T-helper 22 cell (primary cell): Measurements from ENCODE around the gene RNF217.
"Not testable (repeated sequence)": the region's sequence is repeated elsewhere in the genome, so short reads cannot be mapped to it uniquely, and the experiment has no call there.

Experiments
- DNase-seq: peaks from one replicate; pipeline ENCODE4 v3.0.0-alpha.2; 2020; ENCODE audit warnings: low read depth

The RNF217 gene

DNA sequence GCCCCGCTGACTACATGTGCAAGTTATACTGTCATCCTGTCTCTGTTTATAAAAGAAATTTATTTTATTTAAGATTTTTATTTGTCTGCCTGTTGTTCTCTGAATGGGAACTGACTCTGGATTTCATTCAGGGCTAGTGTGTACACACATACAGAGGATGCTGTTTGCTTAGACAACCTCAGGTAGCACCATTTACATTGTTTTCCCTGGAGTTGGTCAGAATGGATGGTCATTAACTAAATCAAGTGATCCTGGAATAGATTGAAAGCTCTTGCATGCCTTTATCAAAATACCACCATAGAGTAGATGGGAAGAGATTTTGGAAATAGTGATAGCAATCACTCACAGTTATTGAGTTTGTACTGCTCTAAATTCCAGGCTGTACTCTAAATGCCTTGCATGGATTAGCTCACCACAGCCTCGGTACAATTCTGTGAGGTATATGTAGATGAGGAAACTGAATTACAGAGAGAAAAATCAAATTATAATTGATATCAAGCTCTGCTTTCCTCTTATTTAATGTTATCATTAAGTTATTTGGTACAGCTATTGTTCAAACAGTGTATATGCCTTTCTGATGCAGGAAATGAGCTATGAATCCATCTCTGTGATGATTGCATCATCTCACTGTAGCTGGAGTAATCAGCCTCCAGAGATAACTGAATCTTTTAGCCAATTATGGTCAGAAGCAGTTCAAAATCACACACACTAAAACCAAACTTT lies 51.9 kb downstream of the RNF217 start:
- DNase-seq, result no peak

DNA sequence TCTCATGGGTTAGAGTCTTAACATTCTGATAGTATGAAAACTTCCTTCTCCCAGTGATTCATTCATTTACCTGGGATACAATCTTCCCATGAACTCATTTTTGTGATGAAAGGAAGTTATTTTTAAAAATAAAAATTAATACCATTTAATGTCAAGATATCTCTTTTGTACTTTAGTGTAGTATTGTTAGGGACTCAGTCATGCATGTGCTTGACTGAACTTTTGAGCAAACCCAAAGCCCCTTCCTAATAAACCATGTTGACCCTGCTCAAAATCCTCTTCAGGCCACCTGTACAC lies 52.4 kb downstream of the RNF217 start:
- DNase-seq, result no peak

DNA sequence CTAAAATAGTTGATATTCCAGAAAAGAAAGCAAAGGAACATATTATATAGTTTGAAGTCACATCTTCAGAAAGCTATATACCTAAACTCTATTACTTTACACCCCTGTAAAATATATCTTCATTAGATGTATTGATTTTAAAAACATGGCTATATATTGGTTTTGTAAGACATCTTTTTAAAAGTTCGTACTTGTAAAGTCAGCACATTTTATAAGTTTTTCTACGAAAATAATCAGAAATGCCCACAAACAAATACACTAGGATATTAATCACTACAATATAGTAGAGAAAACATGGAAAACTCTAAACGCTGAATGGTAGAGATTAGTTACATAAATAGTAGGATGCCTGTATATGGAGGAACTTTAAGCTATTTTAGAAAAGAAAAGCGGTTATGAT lies 52.9 kb downstream of the RNF217 start:
- DNase-seq, result no peak

DNA sequence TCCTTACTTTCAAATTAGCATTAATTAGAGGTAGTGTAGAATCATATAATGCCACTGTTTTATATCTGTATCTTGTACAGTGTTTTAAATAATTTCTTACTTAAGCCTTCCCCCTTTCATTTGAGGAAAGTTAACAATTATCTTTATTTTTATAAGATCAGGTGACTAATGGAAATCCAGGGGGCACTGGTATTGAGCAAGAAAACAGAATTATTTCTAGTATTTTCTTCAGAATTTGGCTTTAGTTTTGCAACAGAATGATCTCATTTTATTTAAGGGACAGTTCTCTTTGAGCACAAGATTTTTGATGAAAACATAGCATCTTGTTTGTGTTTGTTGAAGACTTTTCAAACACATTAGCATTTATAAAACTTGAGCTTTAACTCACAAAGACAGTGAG lies 55.9 kb downstream of the RNF217 start:
- DNase-seq, result no peak

DNA sequence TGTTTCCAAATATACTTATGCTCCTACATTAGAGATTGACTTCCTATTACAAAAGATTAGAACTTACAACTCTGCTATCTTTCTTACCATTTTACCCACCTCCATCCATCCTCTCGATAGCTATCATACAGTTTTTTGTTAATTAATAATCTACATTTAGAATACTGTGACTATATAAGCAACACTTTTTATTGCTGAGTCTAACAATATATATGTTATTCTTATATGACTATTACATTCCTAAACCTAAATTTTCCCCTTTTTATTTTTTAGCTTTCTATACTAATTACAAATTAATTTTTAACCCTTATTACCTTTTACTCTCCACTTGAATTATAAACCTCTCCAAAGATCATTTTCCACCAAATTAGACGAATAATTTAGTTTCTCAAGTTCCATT lies 57.0 kb downstream of the RNF217 start:
- no peak for DNase-seq

DNA sequence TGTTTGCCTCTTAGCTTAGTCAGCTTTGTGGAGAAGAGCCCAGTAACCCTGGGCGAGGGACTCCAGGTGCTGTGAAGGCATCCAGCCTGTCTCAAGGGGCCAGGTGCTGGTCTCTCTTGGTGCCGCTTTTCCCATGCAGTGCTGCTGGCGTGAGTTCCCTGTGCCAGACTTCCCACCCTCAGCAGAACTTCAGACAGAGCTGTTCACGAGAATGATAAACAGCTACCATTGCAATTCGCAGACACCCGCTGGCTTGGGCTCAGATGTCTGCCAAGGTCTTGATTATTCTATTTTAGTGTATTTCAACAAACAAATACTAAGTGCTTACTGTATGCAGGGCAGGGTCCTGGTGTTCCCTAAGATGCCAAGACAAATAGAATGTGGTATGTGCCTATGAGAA lies 57.7 kb downstream of the RNF217 start:
- DNase-seq, result no peak

DNA sequence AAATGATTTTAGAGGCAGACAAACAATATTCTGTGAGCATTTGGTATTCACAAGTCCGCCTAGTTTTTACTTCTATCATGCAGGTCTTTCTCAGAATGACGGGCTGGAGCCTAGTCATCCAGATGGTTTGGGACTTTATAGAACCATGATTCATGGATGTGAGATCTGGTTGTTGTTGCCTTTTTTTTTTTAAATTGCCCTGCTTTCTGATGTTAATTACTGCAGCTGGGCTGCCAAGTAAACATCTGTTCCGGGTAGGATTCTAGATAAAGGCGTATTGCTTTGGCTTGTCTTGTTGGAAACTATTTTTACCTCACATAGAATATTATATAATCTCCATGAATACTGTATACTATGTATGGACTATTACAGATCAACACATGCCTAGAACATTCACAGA lies 58.1 kb downstream of the RNF217 start:
- no peak for DNase-seq

DNA sequence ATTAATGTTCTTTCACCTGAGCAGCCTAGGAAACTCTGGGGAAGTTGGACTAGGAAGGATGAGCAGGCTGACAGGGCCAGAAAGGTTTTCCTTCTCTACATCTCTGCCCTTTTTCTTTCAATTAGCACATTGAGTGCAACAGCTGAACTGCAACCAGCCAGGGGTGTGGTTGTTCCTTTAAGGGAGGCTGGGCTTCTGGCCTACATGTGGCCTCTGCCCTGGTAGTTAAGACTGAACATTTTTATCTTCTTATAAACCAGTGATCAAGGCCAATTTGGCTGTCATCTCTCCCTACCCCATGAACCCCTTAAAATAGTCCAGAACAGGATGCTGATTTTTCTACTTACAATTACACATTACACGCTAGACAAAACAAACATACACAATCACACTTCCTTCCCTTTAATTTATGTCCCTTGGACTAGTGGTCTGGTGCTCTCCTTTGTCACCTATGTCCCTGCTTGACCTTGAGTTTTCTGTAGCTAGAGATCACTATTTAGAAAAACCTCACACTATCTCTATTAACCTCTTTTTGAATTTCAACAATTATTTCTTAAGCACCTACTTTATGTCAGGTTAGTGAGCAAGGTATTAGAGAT lies 60.3 kb downstream of the RNF217 start:
- DNase-seq, result no peak

DNA sequence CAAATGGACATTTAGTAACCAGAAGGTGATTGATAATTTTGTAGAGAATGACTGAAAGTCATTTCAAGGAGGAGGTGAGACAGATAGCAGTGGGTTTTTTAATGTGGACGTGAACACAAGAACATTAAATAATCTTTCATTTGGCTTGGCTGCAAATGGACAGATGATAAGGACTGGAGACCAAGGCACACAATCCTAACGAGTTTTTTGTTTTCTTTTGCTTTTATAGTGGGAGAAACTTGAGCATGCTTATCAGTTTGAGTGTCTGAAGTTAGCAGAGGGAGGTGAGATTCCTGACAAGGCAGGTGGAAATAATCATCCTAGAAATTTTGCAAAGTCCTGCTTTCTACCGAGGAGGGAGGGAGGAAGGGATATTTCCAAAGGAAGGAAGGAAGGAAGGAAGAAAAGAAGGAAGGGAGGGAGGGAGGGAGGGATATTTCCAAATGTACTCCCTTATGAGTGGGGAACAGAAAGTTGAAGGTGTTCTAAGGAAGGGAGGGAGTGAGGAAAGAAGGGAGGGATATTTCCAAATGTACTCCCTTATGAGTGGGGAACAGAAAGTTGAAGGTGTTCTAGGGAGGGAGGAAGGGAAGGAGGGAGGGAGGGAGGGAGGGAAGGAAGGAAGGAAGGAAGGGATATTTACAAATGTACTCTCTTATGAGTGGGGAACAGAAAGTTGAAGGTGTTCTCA lies 63.1 kb downstream of the RNF217 start:
- DNase-seq, result no peak

DNA sequence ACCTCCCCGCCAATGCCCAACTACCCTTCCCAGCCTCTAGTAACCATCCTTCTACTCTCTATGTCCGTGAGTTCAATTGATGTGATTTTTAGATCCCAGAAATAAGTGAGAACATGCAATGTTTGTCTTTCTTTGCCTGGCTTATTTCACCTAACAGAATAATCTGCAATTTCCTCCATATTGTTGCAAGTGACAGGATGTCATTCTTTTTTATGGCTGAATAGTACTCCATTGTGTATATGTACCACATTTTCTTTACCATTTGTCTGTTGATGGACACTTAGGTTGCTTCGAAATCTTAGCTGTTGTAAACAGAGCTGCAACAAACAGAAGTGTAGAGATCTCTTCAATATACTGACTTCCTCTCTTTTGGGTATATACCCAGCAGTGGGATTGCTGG lies 65.0 kb downstream of the RNF217 start:
- DNase-seq, result no peak

DNA sequence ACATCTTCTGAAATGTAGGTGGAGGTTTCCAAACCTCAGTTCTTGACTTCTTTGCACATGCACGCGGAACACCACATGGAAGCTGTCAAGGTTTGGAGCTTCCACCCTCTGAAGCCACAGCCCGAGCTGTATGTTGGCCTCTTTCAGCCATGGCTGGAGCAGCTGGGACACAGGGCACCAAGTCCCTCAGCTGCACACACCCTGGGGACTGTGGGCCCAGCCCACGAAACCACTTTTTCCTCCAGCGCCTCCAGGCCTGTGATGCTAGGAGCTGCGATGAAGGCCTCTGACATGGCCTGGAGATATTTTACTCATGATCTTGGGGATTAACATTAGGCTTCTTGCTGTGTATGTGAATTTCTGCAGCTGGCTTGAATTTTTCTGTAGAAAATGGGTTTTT lies 68.7 kb downstream of the RNF217 start:
- DNase-seq, result no peak

DNA sequence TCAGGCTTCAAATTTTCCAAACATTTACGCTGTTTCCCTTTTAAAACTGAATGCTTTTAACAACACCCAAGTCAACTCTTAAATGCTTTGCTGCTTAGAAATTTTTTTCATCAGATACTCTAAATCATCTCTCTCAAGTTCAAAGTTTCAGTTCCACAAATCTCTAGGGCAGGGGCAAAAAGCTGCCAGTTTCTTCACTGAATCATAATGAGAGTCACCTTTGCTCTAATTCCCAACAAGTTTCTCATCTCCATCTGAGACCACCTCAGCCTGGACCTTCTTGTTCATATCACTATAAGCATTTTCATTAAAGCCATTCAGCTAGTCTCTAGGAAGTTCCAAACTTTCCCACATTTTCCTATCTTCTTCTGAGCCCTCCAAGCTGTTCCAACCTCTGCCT lies 69.1 kb downstream of the RNF217 start:
- DNase-seq, result no peak

DNA sequence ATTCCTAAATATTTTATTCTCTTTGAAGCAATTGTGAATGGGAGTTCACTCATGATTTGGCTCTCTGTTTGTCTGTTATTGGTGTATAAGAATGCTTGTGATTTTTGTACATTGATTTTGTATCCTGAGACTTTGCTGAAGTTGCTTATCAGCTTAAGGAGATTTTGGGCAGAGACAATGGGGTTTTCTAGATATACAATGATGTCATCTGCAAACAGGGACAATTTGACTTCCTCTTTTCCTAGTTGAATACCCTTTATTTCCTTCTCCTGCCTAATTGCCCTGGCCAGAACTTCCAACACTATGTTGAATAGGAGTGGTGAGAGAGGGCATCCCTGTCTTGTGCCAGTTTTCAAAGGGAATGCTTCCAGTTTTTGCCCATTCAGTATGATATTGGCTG lies 72.7 kb downstream of the RNF217 start:
- DNase-seq, result not testable (repeated sequence)

DNA sequence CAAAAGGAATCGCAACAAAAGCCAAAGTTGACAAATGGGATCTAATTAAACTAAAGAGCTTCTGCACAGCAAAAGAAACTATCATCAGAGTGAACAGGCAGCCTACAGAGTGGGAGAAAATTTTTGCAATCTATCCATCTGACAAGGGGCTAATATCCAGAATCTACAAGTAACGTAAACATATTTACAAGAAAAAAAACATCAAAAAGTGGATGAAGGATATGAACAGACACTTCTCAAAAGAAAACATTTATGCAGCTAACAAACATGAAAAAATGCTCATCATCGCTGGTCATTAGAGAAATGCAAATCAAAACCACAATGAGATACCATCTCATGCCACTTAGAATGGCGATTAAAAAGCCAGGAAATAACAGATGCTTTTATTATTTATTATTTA lies 74.2 kb downstream of the RNF217 start:
- DNase-seq, result not testable (repeated sequence)

DNA sequence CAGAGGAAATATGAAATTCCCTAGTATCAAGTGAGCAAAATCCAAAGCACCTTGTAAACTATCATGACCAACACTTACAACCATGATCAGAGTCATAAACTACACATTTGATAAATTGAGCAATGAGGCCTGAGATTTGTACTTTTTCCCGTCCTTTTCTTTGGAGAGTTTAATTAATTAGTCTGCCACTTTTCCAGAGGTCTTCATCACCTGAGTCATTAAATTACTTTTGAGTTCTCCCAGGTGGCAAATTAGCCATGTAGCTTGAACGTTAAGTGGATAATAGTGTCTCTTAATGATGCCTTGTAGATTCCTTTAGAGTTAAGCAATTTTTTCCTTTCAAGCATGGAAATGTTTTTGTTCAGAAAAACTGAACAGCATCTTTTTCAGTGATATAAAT lies 75.6 kb downstream of the RNF217 start:
- DNase-seq, result no peak

DNA sequence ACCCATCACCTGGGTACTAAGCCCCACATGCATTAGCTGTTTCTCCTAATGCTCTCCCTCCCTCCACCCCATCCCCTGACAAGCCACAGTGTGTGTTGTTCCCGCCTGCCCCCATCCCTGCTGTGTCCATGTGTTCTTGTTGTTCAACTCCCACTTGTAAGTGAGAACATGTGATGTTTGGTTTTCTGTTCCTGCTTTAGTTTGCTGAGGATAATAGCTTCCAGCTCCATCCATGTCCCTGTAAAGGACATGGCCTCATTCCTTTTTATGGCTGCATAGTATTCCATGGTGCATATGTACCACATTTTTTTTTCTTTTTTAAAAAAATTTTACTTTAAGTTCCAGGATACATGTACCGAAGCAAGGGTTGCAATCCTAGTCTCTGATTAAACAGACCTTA lies 76.7 kb downstream of the RNF217 start:
- DNase-seq, result no peak

DNA sequence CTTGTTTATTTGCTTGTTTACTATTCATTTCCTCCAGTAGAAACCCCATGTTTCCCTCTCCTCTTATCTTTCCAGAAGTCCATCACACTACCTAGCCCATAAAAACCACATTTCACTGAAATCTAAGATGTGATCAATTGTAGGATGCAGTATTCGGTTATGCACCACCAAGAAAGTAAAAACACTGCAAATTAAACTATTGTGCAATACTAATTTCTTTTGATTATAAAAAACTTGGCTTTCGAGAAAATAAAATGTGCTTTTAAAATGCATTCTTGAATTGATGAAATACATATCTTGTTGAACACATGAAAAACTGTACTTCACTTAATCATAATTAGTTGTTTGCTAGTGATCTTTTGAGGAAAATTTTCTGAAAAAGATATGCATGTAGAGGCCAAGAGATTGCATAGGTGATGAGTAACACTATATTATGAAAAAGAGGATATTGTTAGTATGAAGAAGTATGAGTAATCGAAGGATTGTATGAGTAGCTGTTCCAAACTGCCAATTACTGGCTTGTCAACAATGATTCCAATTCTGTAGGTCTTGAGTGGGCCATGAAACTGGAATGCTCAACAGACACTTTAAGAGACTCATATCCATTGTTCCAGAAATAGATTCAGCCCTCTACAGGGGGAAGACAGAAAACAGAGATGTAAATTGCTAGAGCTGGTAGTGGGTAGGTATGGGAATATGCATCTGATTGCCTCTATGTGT lies 79.7 kb downstream of the RNF217 start:
- DNase-seq, result no peak

DNA sequence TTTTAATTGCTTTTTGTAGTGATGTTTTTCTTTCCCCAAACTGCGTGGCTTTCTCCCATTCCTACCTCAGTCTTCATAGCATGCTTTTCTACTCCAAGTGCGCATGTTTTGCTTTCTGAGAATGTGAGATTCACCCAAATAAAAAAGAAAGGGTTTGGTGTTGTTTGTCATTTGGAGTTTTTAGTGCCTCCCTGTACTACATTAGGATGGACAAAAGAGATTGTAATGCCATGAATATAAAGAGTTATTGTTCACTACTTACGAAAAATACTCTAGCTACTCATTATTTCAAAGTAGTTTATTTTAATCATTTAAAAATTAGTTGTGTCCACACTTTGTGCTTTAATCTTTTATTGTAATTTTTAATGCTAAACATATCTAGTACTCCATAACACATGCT lies 81.8 kb downstream of the RNF217 start:
- DNase-seq, result no peak

DNA sequence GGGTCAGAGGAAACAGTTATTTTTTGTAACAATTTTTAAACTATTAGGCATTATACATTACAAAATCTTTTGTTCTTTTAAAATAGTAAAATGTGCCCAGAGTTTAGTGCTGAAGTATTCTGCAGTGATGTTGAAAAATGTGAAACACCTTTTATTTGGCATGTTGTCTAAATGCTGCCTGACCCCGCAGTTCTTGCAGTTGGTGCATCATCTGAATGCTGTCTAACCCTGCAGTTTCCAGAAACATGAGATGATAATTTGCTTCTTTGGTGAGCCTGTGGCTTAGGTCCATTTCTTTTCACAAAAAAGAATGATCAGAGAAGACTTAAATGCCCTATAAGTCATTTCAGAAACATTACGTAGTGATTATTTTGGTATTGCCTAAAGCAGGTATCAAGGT lies 82.4 kb downstream of the RNF217 start:
- DNase-seq, result no peak

DNA sequence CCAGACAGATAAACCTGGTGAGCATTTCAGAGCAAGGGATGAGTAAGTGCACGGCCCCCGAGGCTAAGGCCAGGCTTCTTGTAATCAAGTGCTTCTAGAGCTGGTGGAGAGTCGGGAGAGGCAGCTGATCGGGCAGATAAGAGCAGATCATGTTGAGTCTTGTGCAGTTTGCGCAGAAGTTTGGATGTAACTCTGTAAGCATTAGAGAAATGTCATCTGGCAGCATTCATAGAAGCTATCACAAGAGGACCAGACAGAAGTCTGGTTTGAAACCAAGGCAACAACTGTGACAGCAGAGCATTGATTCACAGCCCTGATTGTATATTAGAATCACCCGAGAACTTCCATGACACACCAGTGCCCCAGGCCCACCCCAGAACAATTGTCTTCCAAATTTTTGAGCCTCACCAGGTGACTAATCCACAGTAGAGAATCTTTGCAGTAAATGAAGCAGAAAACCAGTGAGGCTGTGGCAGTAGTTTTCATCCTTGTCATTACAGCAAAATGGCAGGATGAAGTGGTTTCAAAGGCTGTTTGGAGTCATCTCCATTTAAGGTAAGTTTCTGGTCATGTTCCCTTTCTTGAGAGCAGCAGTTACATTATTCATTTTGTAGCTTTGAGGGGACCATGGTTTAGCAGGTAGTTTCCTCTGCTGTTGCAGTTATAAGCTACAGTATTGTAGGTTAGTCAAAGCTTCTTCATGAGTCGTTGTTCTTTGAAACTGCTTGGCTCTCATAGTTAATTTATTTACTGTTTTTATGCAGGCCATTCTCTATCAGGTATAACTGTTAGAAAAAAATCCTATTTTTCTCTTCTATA lies 84.1 kb downstream of the RNF217 start:
- DNase-seq, result no peak

DNA sequence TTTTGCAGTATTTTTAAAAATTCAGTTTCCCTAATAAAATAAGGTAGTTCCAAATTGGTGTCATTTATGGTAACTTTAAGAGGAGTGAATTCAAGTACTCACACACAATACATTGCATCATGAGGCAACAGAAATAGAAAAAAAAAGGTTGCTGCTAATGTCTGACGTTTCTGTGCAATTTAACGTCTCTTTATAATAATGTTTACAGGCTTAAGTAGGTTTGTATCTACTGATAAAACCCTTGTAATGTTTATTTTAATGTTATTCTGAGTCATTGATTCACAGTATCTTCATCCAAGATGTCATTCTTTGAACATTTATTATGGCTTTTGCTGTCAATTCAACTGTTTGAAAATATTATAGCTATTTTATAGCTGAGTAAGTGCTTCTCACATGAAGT lies 86.0 kb downstream of the RNF217 start:
- no peak for DNase-seq

DNA sequence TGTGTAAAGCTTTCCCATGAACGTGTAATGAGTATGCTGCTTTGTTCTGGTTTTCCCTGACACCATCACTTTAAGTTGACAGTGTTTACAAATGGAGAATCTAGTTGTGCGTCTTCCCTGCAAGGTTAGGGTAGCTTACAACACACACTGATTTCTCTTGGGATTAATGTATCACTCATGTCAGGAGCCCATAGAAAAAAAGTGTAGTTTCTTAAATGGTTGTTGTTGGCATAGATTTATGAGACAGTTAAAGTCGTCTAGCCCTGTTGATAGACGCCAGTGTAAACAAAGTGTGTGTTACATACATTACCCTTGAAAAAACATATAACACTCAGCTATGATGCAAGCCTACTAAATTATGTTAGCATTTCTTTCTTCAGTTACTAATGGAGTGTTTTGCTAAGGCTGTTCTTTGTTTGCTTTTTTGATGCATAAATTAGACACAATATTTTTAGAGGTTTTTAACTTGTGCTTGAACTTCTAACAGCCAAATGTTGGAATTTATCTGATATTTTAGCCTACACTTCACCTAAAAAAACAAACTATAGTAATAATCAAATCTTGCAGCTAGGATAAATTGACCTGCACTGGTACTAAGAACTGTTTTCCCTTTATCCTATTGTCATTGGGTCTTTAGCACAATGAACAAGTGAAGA lies 88.6 kb downstream of the RNF217 start:
- no peak for DNase-seq
